ENCODE measurements around the gene GRM1. TPM values are rescaled to one million over a fixed set of nuclear protein-coding genes. Genes with fewer than 3 reads are reported as not detected.

The GRM1 gene
- total RNA-seq, 4 donors from 2014 or later, result not detected

GRCh38 chr6:146258206-146258605, 229.3 kb downstream of the GRM1 start:
- no peak for TF ChIP-seq POLR2A (IDR thresholded peaks at IDR 0.05)
- TF ChIP-seq, protein P1, sequence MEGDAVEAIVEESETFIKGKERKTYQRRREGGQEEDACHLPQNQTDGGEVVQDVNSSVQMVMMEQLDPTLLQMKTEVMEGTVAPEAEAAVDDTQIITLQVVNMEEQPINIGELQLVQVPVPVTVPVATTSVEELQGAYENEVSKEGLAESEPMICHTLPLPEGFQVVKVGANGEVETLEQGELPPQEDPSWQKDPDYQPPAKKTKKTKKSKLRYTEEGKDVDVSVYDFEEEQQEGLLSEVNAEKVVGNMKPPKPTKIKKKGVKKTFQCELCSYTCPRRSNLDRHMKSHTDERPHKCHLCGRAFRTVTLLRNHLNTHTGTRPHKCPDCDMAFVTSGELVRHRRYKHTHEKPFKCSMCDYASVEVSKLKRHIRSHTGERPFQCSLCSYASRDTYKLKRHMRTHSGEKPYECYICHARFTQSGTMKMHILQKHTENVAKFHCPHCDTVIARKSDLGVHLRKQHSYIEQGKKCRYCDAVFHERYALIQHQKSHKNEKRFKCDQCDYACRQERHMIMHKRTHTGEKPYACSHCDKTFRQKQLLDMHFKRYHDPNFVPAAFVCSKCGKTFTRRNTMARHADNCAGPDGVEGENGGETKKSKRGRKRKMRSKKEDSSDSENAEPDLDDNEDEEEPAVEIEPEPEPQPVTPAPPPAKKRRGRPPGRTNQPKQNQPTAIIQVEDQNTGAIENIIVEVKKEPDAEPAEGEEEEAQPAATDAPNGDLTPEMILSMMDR (IDR thresholded peaks at IDR 0.05), result no peak

GRCh38 chr6:146260886-146261285, 232.0 kb downstream of the GRM1 start:
- Histone ChIP-seq H3K27me3 (no peaks in the 10 kb centered on the region), H3K4me1 (no peaks in the 10 kb centered on the region), H3K36me3 (no peaks in the 10 kb centered on the region), H3K9me3 (no peaks in the 10 kb centered on the region), H3K27ac (no peak overlapping the region), H3K4me3 (no peak overlapping the region)
- 52 to 64% methylated on average over 4 of the region's 4 CpGs for WGBS, 2 donors
- DNase-seq, result no peak
- TF ChIP-seq, protein P1 (IDR thresholded peaks at IDR 0.05), result no peak
- no peak for TF ChIP-seq POLR2A (IDR thresholded peaks at IDR 0.05)
- intact Hi-C loops (cut with DNase I), result no loop called here

More at GRCh38 chr6:146258206-146258605, 229.3 kb downstream of the GRM1 start:
- Histone ChIP-seq H3K9me3 (no peaks in the 10 kb centered on the region), H3K27ac (no peak overlapping the region), H3K4me1 (no peaks in the 10 kb centered on the region), H3K36me3 (no peaks in the 10 kb centered on the region), H3K27me3 (no peaks in the 10 kb centered on the region), H3K4me3 (no peak overlapping the region)
- intact Hi-C loops (cut with DNase I), result no loop called here
- 44 to 50% methylated on average over 1 of the region's 1 CpG for WGBS, 2 donors
- no peak for DNase-seq

GRCh38 chr6:146265056-146265455, 236.2 kb downstream of the GRM1 start:
- Histone ChIP-seq H3K36me3 (no peaks in the 10 kb centered on the region), H3K4me1 (no peaks in the 10 kb centered on the region), H3K4me3 (no peak overlapping the region), H3K9me3 (no peaks in the 10 kb centered on the region), H3K27ac (no peak overlapping the region), H3K27me3 (no peaks in the 10 kb centered on the region)
- no peak for TF ChIP-seq POLR2A (IDR thresholded peaks at IDR 0.05)
- TF ChIP-seq, protein P1 (IDR thresholded peaks at IDR 0.05), result no peak
- no peak for DNase-seq
- WGBS, 2 donors, result 94 to 100% methylated on average over 2 of the region's 2 CpGs
- intact Hi-C loops (cut with DNase I), result no loop called here

DNA sequence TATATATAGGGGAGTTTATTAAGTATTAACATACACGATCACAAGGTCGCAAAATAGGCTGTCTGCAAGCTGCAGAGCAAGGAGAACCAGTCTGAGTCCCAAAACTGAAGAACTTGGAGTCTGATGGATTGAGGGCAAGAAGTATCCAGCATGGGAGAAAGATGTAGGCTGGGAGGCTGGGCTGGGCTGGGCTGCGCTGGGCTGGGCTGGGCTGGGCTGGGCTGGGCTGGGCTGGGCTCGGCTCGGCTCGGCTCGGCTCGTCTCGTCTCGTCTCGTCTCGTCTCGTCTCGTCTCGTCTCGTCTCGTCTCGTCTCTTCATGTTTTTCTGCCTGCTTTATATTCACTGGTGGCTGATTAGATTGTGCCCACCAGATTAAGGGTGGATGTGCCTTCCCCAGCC, 238.6 kb downstream of the GRM1 start:
- WGBS, 2 donors, result 74 to 96% methylated on average over 8 to 18 of the region's 18 CpGs
- Histone ChIP-seq H3K4me3 (no peak overlapping the region), H3K27ac (no peak overlapping the region), H3K36me3 (no peaks in the 10 kb centered on the region), H3K27me3 (no peaks in the 10 kb centered on the region), H3K4me1 (no peaks in the 10 kb centered on the region), H3K9me3 (no peaks in the 10 kb centered on the region)
- TF ChIP-seq, protein P1 (IDR thresholded peaks at IDR 0.05), result no peak
- TF ChIP-seq POLR2A (IDR thresholded peaks at IDR 0.05), result no peak
- DNase-seq, result no peak
- intact Hi-C loops (cut with DNase I), result no loop called here

GRCh38 chr6:146267946-146268345, 239.1 kb downstream of the GRM1 start:
- no peak overlapping the region for H3K27ac ChIP-seq
- intact Hi-C loops (cut with DNase I), result no loop called here
- TF ChIP-seq, protein P1 (IDR thresholded peaks at IDR 0.05), result no peak
- TF ChIP-seq POLR2A (IDR thresholded peaks at IDR 0.05), result no peak
- H3K27me3 ChIP-seq, result no peaks in the 10 kb centered on the region
- no peak for DNase-seq
- H3K4me1 ChIP-seq, result no peaks in the 10 kb centered on the region
- H3K9me3 ChIP-seq, result no peaks in the 10 kb centered on the region
- WGBS, 2 donors, result 53 to 57% methylated on average over 1 of the region's 1 CpG
- no peaks in the 10 kb centered on the region for H3K36me3 ChIP-seq
- H3K4me3 ChIP-seq, result no peak overlapping the region

Measured in esophagus squamous epithelium (tissue), 5 donors.